HAP-1 (cell line): ENCODE results near the gene SRP72.
A peak's percentile ranks its signal among the peaks of the same experiment; 100 is the strongest.

ENCODE experiments used
- DNase-seq, 2 experiments: peaks; one replicate each; pipeline ENCODE4 v3.0.0-alpha.2; 2016 to 2020; ENCODE audit warnings: low spot score in 2 of 2
- H3K27me3 ChIP-seq: fragments of 250-450 bp; sonication (Bioruptor Pico); 2 replicates; pipeline ENCODE4 v1.5.1; 2020; ENCODE audit warnings: low read depth, mild to moderate bottlenecking, moderate library complexity
- H3K36me3 ChIP-seq: fragments of 250-450 bp; sonication (Bioruptor Pico); replicated peaks from 2 replicates; pipeline ENCODE4 v1.5.1; 2020; ENCODE audit warnings: mild to moderate bottlenecking
- H3K4me1 ChIP-seq: fragments of 250-450 bp; sonication (Bioruptor Pico); 2 replicates; pipeline ENCODE4 v1.5.1; 2020; ENCODE audit warnings: mild to moderate bottlenecking
- H3K4me3 ChIP-seq: fragments of 250-450 bp; sonication (Bioruptor Pico); 2 replicates; pipeline ENCODE4 v1.5.1; 2020; ENCODE audit warnings: mild to moderate bottlenecking, moderate library complexity
- H3K9me3 ChIP-seq: fragments of 250-450 bp; sonication (Bioruptor Pico); 2 replicates; pipeline ENCODE4 v1.5.1; 2020; ENCODE audit warnings: mild to moderate bottlenecking, moderate library complexity
- in situ Hi-C: fragments of 300-500 bp; cut with MboI; formaldehyde crosslinking; loops from 3 replicates; pipeline ENCODE4 v1.14.3; 2020; ENCODE audit warnings: low sequenced_read_pairs, inconsistent platforms, mixed read lengths

Gene SRP72

DNA sequence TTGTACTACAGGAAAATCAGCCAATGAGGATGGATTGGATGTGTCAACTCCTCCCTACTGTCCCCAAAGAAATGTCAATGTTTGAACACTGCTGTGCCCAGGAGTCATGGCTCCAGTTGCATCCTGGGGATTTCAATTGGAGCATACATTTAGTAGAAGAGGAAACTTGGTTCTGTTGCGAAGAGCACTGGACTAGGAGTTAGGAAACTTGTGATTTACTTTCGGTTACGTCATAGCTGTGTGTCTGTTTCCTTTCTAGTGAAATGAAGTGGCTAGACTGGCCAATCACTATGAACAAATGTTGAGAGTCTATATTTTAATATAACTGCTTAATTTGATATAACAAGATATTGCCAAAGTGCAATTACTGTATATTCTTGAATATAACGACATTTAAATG is 73.4 kb downstream of the SRP72 start:
- H3K36me3 ChIP-seq, result no peaks in the 10 kb centered on the region
- no peaks in the 10 kb centered on the region for H3K27me3 ChIP-seq
- no peak for DNase-seq
- in situ Hi-C loops, result no loop called here
- no peak overlapping the region for H3K4me3 ChIP-seq
- H3K4me1 ChIP-seq, result no peaks in the 10 kb centered on the region
- H3K9me3 ChIP-seq, result no peaks in the 10 kb centered on the region

DNA sequence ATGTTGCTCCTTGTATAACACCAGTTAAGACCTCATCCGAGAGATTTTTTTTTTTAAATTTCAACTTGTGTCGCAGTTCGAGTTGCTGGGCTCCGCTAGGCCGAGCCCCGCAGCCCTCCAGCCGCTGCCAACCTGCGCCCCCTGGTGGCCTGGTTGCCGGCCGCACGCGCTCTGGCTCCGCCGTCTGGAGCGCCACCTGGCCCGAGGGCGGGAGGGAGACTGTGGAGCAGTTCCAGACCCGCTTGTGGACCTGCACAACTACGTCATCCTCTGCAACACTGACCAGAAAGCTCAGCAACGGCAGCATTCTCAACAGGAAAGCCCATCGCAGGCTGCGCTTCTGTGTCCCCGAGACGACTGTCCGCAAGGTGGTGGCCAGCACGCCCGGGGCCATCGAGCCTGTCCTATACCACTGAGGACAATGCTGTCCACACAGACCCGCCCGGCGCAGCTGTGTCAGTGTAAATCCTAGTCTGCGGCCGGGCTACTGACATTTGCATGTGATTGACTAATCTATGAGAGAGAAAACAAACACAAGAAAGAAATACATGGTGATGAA is 77.2 kb downstream of the SRP72 start:
- Histone ChIP-seq H3K36me3 (no peaks in the 10 kb centered on the region), H3K4me3 (peak overlapping the region; percentile 29), H3K9me3 (no peaks in the 10 kb centered on the region), H3K4me1 (no peaks in the 10 kb centered on the region), H3K27me3 (peaks cover 4% of the 10 kb centered on the region; the same call in 1 of the 2 replicates)
- DNase-seq, result peak; percentile 74 to 92
- in situ Hi-C loops, result no loop called here

DNA sequence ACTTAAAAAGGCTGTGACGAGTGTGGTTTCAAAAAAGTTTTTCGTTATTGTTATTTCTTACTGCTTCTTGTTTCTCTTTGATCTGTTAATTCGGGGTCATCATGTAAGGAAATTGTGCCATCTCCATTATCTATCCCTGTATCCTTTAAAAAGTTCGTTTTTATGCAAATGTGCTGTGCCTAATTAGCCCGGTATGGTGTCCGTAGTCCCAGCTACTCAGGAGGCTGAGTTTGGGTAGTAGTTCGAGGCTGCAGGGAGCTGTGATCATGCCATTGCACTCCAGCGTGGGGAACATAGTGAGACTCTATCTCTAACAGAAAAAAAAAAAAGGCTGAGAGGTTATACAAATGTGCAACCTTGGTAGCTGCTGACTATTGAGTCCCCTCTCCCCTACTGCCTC is 83.2 kb downstream of the SRP72 start:
- peaks cover 8% of the 10 kb centered on the region for H3K27me3 ChIP-seq

DNA sequence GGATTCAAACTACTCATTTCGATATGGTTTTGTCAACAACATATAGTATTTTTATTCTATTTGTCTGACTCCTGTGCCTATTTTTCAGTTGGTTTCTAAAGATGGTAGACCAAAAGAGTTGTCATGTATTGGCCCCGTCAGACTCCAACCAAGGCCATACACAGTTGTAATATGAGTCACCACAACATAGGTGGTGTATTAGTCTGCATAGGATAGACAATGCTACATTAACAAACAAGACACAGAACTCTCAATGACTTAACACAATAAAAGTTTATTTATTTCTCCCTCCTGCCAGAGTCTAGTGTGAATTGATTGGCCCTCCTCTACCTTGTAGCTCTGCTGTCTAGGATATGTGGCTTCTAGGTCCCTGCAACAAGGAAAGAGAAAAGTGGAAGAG is 84.1 kb downstream of the SRP72 start:
- H3K27me3 ChIP-seq, result peaks cover 8% of the 10 kb centered on the region
- in situ Hi-C loops, result no loop called here
- H3K4me3 ChIP-seq, result no peak overlapping the region
- DNase-seq, result no peak
- no peaks in the 10 kb centered on the region for H3K4me1 ChIP-seq
- H3K36me3 ChIP-seq, result no peaks in the 10 kb centered on the region
- H3K9me3 ChIP-seq, result no peaks in the 10 kb centered on the region

More for the DNA sequence above, 83.2 kb downstream of the SRP72 start:
- Histone ChIP-seq H3K36me3 (no peaks in the 10 kb centered on the region), H3K4me1 (no peaks in the 10 kb centered on the region), H3K4me3 (no peak overlapping the region), H3K9me3 (no peaks in the 10 kb centered on the region)
- in situ Hi-C loops, result no loop called here
- no peak for DNase-seq

DNA sequence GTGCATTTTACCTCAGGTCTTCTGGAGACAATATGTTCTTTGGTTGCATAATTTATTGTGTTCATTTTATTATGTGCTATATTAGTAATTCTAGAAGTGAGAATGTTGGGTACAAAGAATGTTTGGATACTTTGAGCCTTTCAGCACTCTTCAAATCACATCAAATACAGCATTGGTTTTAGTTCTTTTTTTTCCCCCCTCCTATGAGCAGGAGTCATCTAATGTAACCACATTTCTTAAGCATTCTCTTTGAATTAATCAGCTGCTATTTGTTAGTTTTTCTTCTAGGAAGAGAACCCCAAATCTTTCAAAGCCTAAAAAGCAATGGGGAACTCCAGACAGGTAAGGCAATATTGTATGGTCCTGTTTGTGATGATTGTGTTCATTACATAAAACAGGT is 84.9 kb downstream of the SRP72 start:
- no peak for DNase-seq
- H3K4me1 ChIP-seq, result no peaks in the 10 kb centered on the region
- in situ Hi-C loops, result no loop called here
- no peaks in the 10 kb centered on the region for H3K36me3 ChIP-seq
- no peak overlapping the region for H3K4me3 ChIP-seq
- peaks cover 8% of the 10 kb centered on the region for H3K27me3 ChIP-seq
- no peaks in the 10 kb centered on the region for H3K9me3 ChIP-seq
